ENCODE data around the gene RWDD1.

The RWDD1 gene

GRCh38 chr6:116611056-116611455 is 39.8 kb downstream of the RWDD1 start:
- no peak for DNase-seq (ENCODE audit: low spot score)

GRCh38 chr6:116615937-116616736 is 44.8 kb downstream of the RWDD1 start, which contains the start of gene RSPH4A:
Gene RSPH4A, plus strand, starts transcription at chr6:116616479. Its CDS starts 145 bp downstream, at chr6:116616624.
- peak; percentile 68 for DNase-seq (ENCODE audit: low spot score)

- peak; percentile 7 for DNase-seq (ENCODE audit: low spot score)
Observed at GRCh38 chr6:116616737-116617053, 45.4 kb downstream of the RWDD1 start.

- no peak for DNase-seq (ENCODE audit: low spot score)
Observed at GRCh38 chr6:116624036-116624805, 52.9 kb downstream of the RWDD1 start.

GRCh38 chr6:116625872-116626271 is 54.6 kb downstream of the RWDD1 start:
- DNase-seq (ENCODE audit: low spot score), result no peak

GRCh38 chr6:116629563-116629981 is 58.3 kb downstream of the RWDD1 start:
- DNase-seq (ENCODE audit: low spot score), result no peak

- DNase-seq (ENCODE audit: low spot score), result no peak
Observed at GRCh38 chr6:116631379-116631990, 60.2 kb downstream of the RWDD1 start.

GRCh38 chr6:116633685-116634084 is 62.4 kb downstream of the RWDD1 start:
- DNase-seq (ENCODE audit: low spot score), result no peak
